SU-DHL-6 (cell line): Measurements from ENCODE around the gene ZFP64.
A peak's percentile ranks its signal among the peaks of the same experiment; 100 is the strongest.
"Not testable (repeated sequence)": the region's sequence is repeated elsewhere in the genome, so short reads cannot be mapped to it uniquely, and the experiment has no call there.

Experiments used
- H2AFZ ChIP-seq: fragments of 200-600 bp; sonication (generic); 2 replicates; pipeline ENCODE4 v1.6.1; 2014; ENCODE audit warnings: low read depth, mild to moderate bottlenecking, moderate library complexity, mixed read lengths, antibody characterized with exemption, low read length; ENCODE audit not compliant: severe bottlenecking
- H3F3A ChIP-seq: fragments of 200-600 bp; shearing (Covaris generic); 2 replicates; pipeline ENCODE4 v1.6.0; 2016; ENCODE audit warnings: antibody characterized with exemption, mild to moderate bottlenecking; ENCODE audit not compliant: insufficient read depth
- H3K27ac ChIP-seq: fragments of 200-600 bp; sonication (generic); 2 replicates; pipeline ENCODE4 v1.5.1; 2016; ENCODE audit warnings: low read depth, mild to moderate bottlenecking, low read length, moderate library complexity, mixed read lengths
- H3K27me3 ChIP-seq: fragments of 200-600 bp; sonication (generic), shearing (Covaris generic); 2 replicates; pipeline ENCODE4 v1.6.0; 2014; ENCODE audit warnings: mild to moderate bottlenecking, low read length
- H3K36me3 ChIP-seq: fragments of 200-600 bp; sonication (generic); 2 replicates; pipeline ENCODE4 v1.6.1; 2014; ENCODE audit warnings: mild to moderate bottlenecking, low read length, mixed read lengths
- H3K4me2 ChIP-seq: fragments of 300-600, 200-600 bp; shearing (Covaris generic), sonication (generic); 2 replicates; pipeline ENCODE4 v1.6.0; 2014; ENCODE audit warnings: low read length, low read depth, mild to moderate bottlenecking; ENCODE audit not compliant: poor library complexity, severe bottlenecking
- H3K4me3 ChIP-seq: fragments of 200-600 bp; sonication (generic); 2 replicates; pipeline ENCODE4 v1.5.1; 2014; ENCODE audit warnings: antibody characterized with exemption, low read length, mild to moderate bottlenecking, mixed read lengths; ENCODE audit not compliant: insufficient read depth, poor library complexity, severe bottlenecking
- H3K79me2 ChIP-seq: fragments of 200-600 bp; sonication (generic); 2 replicates; pipeline ENCODE4 v1.6.1; 2014; ENCODE audit warnings: mild to moderate bottlenecking, low read length, moderate library complexity; ENCODE audit not compliant: insufficient read depth
- H3K9ac ChIP-seq: fragments of 200-600 bp; sonication (generic); 2 replicates; pipeline ENCODE4 v1.7.0; 2014; ENCODE audit warnings: mild to moderate bottlenecking, low read length
- H3K9me2 ChIP-seq: fragments of 200-600 bp; sonication (generic); replicated peaks from 2 replicates; pipeline ENCODE4 v1.6.1; 2014; ENCODE audit warnings: low read length; ENCODE audit not compliant: insufficient read depth
- H3K9me3 ChIP-seq: fragments of 200-600 bp; sonication (generic); 2 replicates; pipeline ENCODE4 v1.6.1; 2014; ENCODE audit warnings: low read length, mixed read lengths; ENCODE audit not compliant: insufficient read depth
- H4K20me1 ChIP-seq: fragments of 200-600 bp; sonication (generic); 2 replicates; pipeline ENCODE4 v1.6.1; 2014; ENCODE audit warnings: low read depth, mild to moderate bottlenecking, antibody characterized with exemption, low read length, moderate library complexity, mixed read lengths
- CTCF ChIP-seq: fragments of 200-600 bp; sonication (generic); IDR thresholded peaks from one replicate; pipeline ENCODE4 v1.5.1; 2017; ENCODE audit warnings: antibody characterized with exemption, mild to moderate bottlenecking, low read length, moderate library complexity; ENCODE audit not compliant: insufficient read depth, poor library complexity, severe bottlenecking
- EZH2phosphoT487 ChIP-seq: fragments of 200-600 bp; sonication (generic), shearing (Covaris generic); conservative IDR thresholded peaks from 2 replicates; pipeline ENCODE4 v1.6.1; 2018; ENCODE audit warnings: mild to moderate bottlenecking, antibody characterized with exemption, low read length, moderate library complexity, mixed read lengths

Gene ZFP64

GRCh38 chr20:52193886-52194545 lies 2.4 kb upstream of the ZFP64 start:
- Histone ChIP-seq H3K4me2 (no peak overlapping the region), H3K79me2 (peaks cover 14% of the 10 kb centered on the region), H3K9ac (no peak overlapping the region), H3F3A (no peaks in the 10 kb centered on the region), H3K4me3 (no peak overlapping the region), H4K20me1 (no peaks in the 10 kb centered on the region), H3K9me3 (no peaks in the 10 kb centered on the region), H3K27ac (no peak overlapping the region), H3K27me3 (no peaks in the 10 kb centered on the region), H2AFZ (no peak overlapping the region), H3K9me2 (no peaks in the 10 kb centered on the region), H3K36me3 (no peaks in the 10 kb centered on the region)
- TF ChIP-seq CTCF (no peak), EZH2phosphoT487 (no peak)

- Histone ChIP-seq H3K9me3 (no peaks in the 10 kb centered on the region), H3K27ac (no peak overlapping the region), H3K4me2 (no peak overlapping the region), H4K20me1 (no peaks in the 10 kb centered on the region), H3K9me2 (no peaks in the 10 kb centered on the region), H3K9ac (no peak overlapping the region), H3K36me3 (no peaks in the 10 kb centered on the region), H3K27me3 (no peaks in the 10 kb centered on the region), H3K79me2 (peaks cover 14% of the 10 kb centered on the region), H2AFZ (no peak overlapping the region), H3K4me3 (no peak overlapping the region), H3F3A (no peaks in the 10 kb centered on the region)
- no peak for TF ChIP-seq EZH2phosphoT487
Measured at GRCh38 chr20:52193133-52193532, 1.6 kb upstream of the ZFP64 start.

GRCh38 chr20:52192719-52193007 lies 1.1 kb upstream of the ZFP64 start:
- Histone ChIP-seq H3K9ac (peak overlapping the region; percentile 82), H3K4me3 (peak overlapping the region; percentile 75), H3K79me2 (peaks cover 18% of the 10 kb centered on the region), H3K4me2 (peak overlapping the region; percentile 86)
- H3K36me3 ChIP-seq, H3K27ac ChIP-seq, H3F3A ChIP-seq, H3K9me2 ChIP-seq, H3K27me3 ChIP-seq, H4K20me1 ChIP-seq, H2AFZ ChIP-seq, H3K9me3 ChIP-seq: not testable (repeated sequence)

GRCh38 chr20:52191916-52192718 lies 538 bp upstream of the ZFP64 start:
- Histone ChIP-seq H3F3A (no peaks in the 10 kb centered on the region), H3K4me2 (peak overlapping the region; percentile 86), H3K9ac (peak overlapping the region; percentile 82), H3K79me2 (peaks cover 19% of the 10 kb centered on the region), H3K36me3 (no peaks in the 10 kb centered on the region), H3K27ac (peak overlapping the region; percentile 73), H4K20me1 (no peaks in the 10 kb centered on the region), H3K27me3 (no peaks in the 10 kb centered on the region), H3K4me3 (peak overlapping the region; percentile 75), H2AFZ (peak overlapping the region; percentile 90), H3K9me3 (no peaks in the 10 kb centered on the region), H3K9me2 (no peaks in the 10 kb centered on the region)
- no peak for TF ChIP-seq EZH2phosphoT487
- TF ChIP-seq CTCF, result no peak
